Activated CD4-positive, alpha-beta T cell treated with anti-CD3 and anti-CD28 coated beads, Interleukin-2, amount 10 ng/mL, durations not matched to agents 7 days and 5 days (primary cell): ENCODE results near the gene CD101. TPM values are rescaled to one million over a fixed set of nuclear protein-coding genes. Genes with fewer than 3 reads are reported as not detected.

Experiments
- CTCF ChIA-PET: fragments of 350-600 bp; sonication (Branson Sonifier 250); formaldehyde crosslinking; loops from one replicate; lab custom pipeline; 2021; ENCODE audit warnings: antibody characterized with exemption; lab: Charles Lee
- POLR2A ChIA-PET: fragments of 350-600 bp; sonication (Branson Sonifier 250); formaldehyde crosslinking; loops from one replicate; lab custom pipeline; 2021; ENCODE audit warnings: antibody characterized with exemption; lab: Charles Lee
- DNase-seq: peaks from one replicate; pipeline ENCODE4 v3.0.0-alpha.2; 2020
- H3K27ac Mint-ChIP-seq: one replicate; pipeline ENCODE4 v1.8.0; 2021; ENCODE audit warnings: mild to moderate bottlenecking, moderate library complexity, mixed read lengths
- H3K27me3 Mint-ChIP-seq: one replicate; pipeline ENCODE4 v1.8.0; 2021; ENCODE audit warnings: mixed read lengths
- H3K36me3 Mint-ChIP-seq: one replicate; pipeline ENCODE4 v1.8.0; 2021; ENCODE audit warnings: low read depth, mixed read lengths
- H3K4me1 Mint-ChIP-seq: one replicate; pipeline ENCODE4 v1.8.0; 2021; ENCODE audit warnings: mixed read lengths
- H3K4me3 Mint-ChIP-seq: one replicate; pipeline ENCODE4 v1.8.0; 2021; ENCODE audit warnings: mild to moderate bottlenecking, moderate library complexity, mixed read lengths
- H3K9me3 Mint-ChIP-seq: one replicate; pipeline ENCODE4 v1.8.0; 2021; ENCODE audit warnings: mixed read lengths
- total RNA-seq, 2 experiments: library from RNA; stranded (reverse); gene quantifications; one replicate each; pipeline ENCODE4 v1.2.3, GENCODE V29; 2021

Gene CD101
- total RNA-seq, 2 experiments from 2014 or later: 3.4 to 4.2 TPM

- Mint-ChIP-seq H3K4me3 (no peak overlapping the region), H3K27me3 (no peaks in the 10 kb centered on the region), H3K36me3 (no peaks in the 10 kb centered on the region), H3K9me3 (no peaks in the 10 kb centered on the region), H3K27ac (no peak overlapping the region), H3K4me1 (peaks cover 3% of the 10 kb centered on the region)
- no peak for DNase-seq
- POLR2A ChIA-PET: no interaction called here
- CTCF ChIA-PET: interaction anchor here (1.5 kb wide), 2 partner anchors 17 to 40 kb away, joined by 3 to 4 read pairs; no protein-coding TSS in a partner anchor
Observed at GRCh38 chr1:117022114-117022513, 20.6 kb downstream of the CD101 start.

- Mint-ChIP-seq H3K27ac (no peak overlapping the region), H3K36me3 (peaks cover 3% of the 10 kb centered on the region), H3K9me3 (no peaks in the 10 kb centered on the region), H3K27me3 (no peaks in the 10 kb centered on the region), H3K4me1 (peaks cover 2% of the 10 kb centered on the region), H3K4me3 (no peak overlapping the region)
- ChIA-PET CTCF (interaction anchor here (1.2 kb wide), 1 partner anchor 19 kb away, joined by 3 read pairs; no protein-coding TSS in a partner anchor), POLR2A (no interaction called here)
- no peak for DNase-seq
Observed at GRCh38 chr1:117025568-117025967, 24.0 kb downstream of the CD101 start.

DNA sequence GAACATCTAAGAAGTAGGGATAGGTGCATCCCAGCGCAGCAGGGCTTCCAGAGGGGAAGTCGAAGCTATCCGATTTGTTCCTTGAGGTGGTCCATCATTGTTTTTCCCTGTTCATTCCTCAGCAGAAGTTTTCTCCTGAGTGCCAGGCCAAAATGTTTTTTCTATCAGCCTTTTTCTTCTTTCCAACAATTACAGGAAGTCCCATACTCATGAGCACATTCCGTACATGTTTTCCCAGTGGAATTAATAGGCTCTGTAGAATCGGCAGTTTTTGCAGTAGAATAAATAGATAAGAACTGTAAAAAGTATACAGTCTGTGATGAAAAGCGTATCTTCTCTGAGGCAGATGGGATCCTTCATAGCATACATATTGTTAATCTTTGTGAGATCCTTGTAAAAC, 24.8 kb downstream of the CD101 start:
- Mint-ChIP-seq H3K36me3 (peaks cover 3% of the 10 kb centered on the region), H3K27me3 (no peaks in the 10 kb centered on the region), H3K4me3 (no peak overlapping the region), H3K27ac (no peak overlapping the region), H3K9me3 (no peaks in the 10 kb centered on the region), H3K4me1 (peaks cover 2% of the 10 kb centered on the region)
- DNase-seq: no peak
- ChIA-PET POLR2A (no interaction called here), CTCF (no interaction called here)

DNA sequence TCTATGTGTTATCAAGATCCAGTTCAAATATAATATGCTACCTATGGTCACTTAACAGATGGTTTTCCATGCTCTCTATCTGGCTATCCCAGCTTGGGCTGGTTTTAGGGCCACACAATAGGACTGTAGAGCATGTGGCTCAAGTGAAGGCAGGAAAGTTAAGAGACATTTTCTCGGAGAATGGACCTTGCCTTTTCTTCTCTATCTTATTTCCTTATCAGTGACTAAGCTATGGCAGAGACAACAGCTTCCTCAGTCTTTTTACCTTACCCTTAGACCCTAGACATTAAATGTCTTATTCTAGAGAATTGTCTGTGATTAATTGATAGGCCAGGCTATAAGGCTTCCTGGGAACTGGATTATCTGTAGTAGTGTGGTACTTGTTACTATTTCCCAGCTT, 28.1 kb downstream of the CD101 start:
- H3K27me3 Mint-ChIP-seq: no peaks in the 10 kb centered on the region
- H3K36me3 Mint-ChIP-seq: peaks cover 5% of the 10 kb centered on the region
- peaks cover 2% of the 10 kb centered on the region for H3K4me1 Mint-ChIP-seq
- H3K27ac Mint-ChIP-seq: no peak overlapping the region
- CTCF ChIA-PET: interaction anchor here (1.3 kb wide), 1 partner anchor 9 kb away, joined by 5 read pairs; no protein-coding TSS in a partner anchor
- H3K4me3 Mint-ChIP-seq: no peak overlapping the region
- POLR2A ChIA-PET: no interaction called here
- H3K9me3 Mint-ChIP-seq: no peaks in the 10 kb centered on the region
- DNase-seq: no peak

DNA sequence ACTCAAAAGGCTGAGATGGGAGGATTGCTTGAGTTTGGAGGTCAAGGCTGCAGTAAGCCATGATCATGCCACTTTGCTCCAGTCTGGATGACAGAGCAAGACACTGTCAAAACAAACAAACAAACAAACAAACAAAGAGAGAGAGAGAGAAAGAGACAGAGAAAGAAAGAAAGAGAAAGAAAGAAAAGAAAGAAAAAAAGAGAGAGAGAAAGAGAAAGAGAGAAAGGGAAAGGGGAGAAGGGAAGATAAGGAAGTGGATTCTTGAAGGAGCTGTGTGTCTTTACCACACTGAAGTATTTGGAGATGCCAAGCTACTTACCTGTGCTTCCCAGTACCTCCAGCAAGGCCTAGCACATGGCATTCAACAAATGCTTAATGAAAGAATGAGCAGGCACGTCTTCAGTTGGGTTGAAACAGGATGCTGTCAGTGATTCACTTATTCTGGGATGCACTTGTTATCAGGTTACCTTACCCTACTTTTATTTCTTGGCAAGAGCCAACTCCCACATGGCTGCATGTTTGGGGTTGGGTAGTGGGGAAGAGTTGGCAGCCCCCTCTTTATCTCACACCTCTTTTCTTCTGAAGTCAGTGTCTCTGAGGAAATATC, 28.8 kb downstream of the CD101 start:
- no peaks in the 10 kb centered on the region for H3K9me3 Mint-ChIP-seq
- CTCF ChIA-PET: interaction anchor here (1.3 kb wide), 1 partner anchor 8 kb away, joined by 5 read pairs; no protein-coding TSS in a partner anchor
- peaks cover 5% of the 10 kb centered on the region for H3K36me3 Mint-ChIP-seq
- H3K4me1 Mint-ChIP-seq: peaks cover 2% of the 10 kb centered on the region
- no peak overlapping the region for H3K4me3 Mint-ChIP-seq
- DNase-seq: no peak
- POLR2A ChIA-PET: no interaction called here
- no peak overlapping the region for H3K27ac Mint-ChIP-seq
- H3K27me3 Mint-ChIP-seq: no peaks in the 10 kb centered on the region

DNA sequence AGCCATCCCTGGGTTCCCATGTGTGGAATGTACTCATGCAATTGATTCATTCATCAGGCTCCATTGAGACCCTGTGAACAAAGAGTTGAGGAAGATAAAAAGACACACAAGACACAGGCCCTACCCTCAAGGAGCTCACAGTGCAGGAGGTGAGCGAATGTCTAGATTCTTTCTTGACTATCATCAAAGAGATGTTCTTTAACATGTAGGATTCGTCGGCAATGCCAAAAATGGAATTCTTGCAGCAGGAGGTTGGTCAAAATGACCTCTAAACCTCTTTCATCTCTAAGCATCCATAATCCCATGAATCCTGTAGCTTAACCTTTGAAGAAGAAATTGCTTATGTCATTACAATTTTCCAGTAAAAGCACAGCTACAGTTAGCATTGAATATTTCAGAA, 30.7 kb downstream of the CD101 start:
- Mint-ChIP-seq H3K27ac (no peak overlapping the region), H3K27me3 (no peaks in the 10 kb centered on the region), H3K9me3 (no peaks in the 10 kb centered on the region), H3K4me1 (peaks cover 2% of the 10 kb centered on the region), H3K36me3 (peaks cover 5% of the 10 kb centered on the region), H3K4me3 (no peak overlapping the region)
- CTCF ChIA-PET: no interaction called here
- POLR2A ChIA-PET: no interaction called here
- no peak for DNase-seq

DNA sequence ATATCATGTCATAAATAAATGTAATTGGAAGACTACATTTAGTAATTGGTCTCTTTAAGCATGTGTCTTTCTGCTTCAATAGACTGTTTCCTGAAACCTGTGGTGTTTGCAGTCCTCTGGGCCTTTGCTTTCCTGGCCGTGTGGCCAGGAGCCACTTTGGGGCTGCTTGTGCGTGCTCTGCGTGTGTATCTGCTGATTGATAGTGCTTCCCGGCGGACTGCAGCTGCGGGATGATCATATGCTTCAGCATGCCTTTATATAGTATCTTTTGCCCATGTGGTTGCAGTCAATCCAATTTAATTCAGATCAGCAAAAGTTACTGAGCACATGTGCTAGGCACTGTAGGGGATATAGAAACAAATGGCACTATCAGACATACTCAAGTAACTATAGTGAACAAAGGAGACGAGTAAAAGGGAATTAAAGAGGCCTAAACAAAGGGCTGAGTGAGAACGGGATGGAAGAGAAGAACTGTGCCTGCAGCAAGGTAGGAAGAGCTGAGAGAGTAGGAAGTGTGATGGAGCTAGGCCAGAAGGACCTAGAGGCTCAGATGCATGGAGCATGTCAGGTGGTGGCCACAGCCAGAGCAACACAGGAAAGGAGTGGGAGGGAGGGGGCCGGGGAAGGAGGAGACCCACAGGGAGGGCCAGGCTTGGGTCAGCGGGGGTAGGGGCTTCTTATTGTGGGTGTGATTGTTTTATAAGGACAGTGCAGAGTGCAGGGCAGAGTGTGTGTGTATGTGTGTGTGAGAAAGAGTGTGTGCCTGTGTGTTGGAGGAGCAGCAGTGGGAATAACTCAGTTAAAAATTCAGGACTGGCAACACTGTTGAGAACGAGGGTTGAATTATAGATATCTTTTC, 31.4 kb downstream of the CD101 start:
- ChIA-PET CTCF (no interaction called here), POLR2A (no interaction called here)
- Mint-ChIP-seq H3K27ac (no peak overlapping the region), H3K36me3 (peaks cover 7% of the 10 kb centered on the region), H3K9me3 (no peaks in the 10 kb centered on the region), H3K4me1 (peaks cover 2% of the 10 kb centered on the region), H3K27me3 (no peaks in the 10 kb centered on the region), H3K4me3 (no peak overlapping the region)
- no peak for DNase-seq

DNA sequence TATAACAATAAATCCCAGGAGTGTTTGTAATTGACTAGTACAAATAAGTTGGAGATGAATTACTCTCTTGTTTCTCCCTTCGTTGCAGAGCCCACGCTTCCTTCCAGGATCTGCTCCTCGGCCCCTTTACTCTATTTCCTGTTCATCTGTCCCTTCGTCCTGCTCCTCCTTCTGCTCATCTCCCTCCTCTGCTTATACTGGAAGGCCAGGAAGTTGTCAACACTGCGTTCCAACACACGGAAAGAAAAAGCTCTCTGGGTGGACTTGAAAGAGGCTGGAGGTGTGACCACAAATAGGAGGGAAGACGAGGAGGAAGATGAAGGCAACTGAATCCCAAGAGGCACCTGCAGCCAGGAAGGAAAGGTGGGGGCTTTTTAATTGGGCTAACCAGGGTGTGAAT, 32.2 kb downstream of the CD101 start:
- Mint-ChIP-seq H3K27ac (no peak overlapping the region), H3K9me3 (no peaks in the 10 kb centered on the region), H3K36me3 (peaks cover 7% of the 10 kb centered on the region), H3K4me1 (peaks cover 2% of the 10 kb centered on the region), H3K27me3 (no peaks in the 10 kb centered on the region), H3K4me3 (no peak overlapping the region)
- CTCF ChIA-PET: no interaction called here
- DNase-seq: no peak
- POLR2A ChIA-PET: no interaction called here

- no peak for DNase-seq
- peaks cover 2% of the 10 kb centered on the region for H3K4me1 Mint-ChIP-seq
- CTCF ChIA-PET: no interaction called here
- H3K4me3 Mint-ChIP-seq: no peak overlapping the region
- peaks cover 7% of the 10 kb centered on the region for H3K36me3 Mint-ChIP-seq
- H3K27ac Mint-ChIP-seq: no peak overlapping the region
- no peaks in the 10 kb centered on the region for H3K27me3 Mint-ChIP-seq
- no peaks in the 10 kb centered on the region for H3K9me3 Mint-ChIP-seq
- POLR2A ChIA-PET: no interaction called here
Observed at GRCh38 chr1:117034791-117035290, 33.3 kb downstream of the CD101 start.

DNA sequence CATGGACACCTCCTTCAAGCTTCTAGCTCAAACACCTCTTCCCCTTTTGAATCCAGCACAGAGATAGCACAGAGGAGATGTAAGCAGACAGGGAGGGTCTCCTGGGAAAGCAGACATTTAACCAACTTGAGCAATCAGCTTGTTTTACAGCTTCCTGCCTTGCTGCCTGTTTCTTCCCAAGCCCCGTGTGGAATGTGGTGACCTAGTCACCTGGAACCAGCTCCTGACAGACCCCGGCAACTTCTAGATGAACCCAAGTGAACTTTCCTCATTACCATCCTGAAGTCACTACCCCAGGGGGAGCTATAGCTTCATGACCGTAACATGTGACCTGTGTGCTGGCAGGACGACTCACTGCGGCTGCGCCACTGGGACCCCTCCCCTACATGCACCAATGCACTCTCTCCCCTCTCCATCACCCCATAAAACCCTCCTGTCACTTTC, 34.5 kb downstream of the CD101 start:
- no peak overlapping the region for H3K4me3 Mint-ChIP-seq
- H3K36me3 Mint-ChIP-seq: peaks cover 6% of the 10 kb centered on the region
- ChIA-PET POLR2A (no interaction called here), CTCF (no interaction called here)
- no peaks in the 10 kb centered on the region for H3K27me3 Mint-ChIP-seq
- H3K27ac Mint-ChIP-seq: no peak overlapping the region
- DNase-seq: no peak
- H3K9me3 Mint-ChIP-seq: no peaks in the 10 kb centered on the region
- no peaks in the 10 kb centered on the region for H3K4me1 Mint-ChIP-seq

GRCh38 chr1:117037802-117038201, 36.2 kb downstream of the CD101 start:
- no peaks in the 10 kb centered on the region for H3K4me1 Mint-ChIP-seq
- DNase-seq: no peak
- H3K36me3 Mint-ChIP-seq: peaks cover 7% of the 10 kb centered on the region
- H3K27ac Mint-ChIP-seq: no peak overlapping the region
- no peaks in the 10 kb centered on the region for H3K27me3 Mint-ChIP-seq
- ChIA-PET CTCF (interaction anchor here (1.1 to 1.3 kb wide), 2 partner anchors 8 to 9 kb away, joined by 4 to 5 read pairs; no protein-coding TSS in a partner anchor), POLR2A (no interaction called here)
- no peak overlapping the region for H3K4me3 Mint-ChIP-seq
- no peaks in the 10 kb centered on the region for H3K9me3 Mint-ChIP-seq

GRCh38 chr1:117038236-117038635, 36.7 kb downstream of the CD101 start:
- Mint-ChIP-seq H3K27ac (no peak overlapping the region), H3K36me3 (peaks cover 12% of the 10 kb centered on the region), H3K4me3 (no peak overlapping the region), H3K4me1 (no peaks in the 10 kb centered on the region), H3K27me3 (no peaks in the 10 kb centered on the region), H3K9me3 (no peaks in the 10 kb centered on the region)
- DNase-seq: no peak
- CTCF ChIA-PET: interaction anchor here (1.1 to 1.3 kb wide), 2 partner anchors 8 to 10 kb away, joined by 4 to 5 read pairs; no protein-coding TSS in a partner anchor
- POLR2A ChIA-PET: no interaction called here

DNA sequence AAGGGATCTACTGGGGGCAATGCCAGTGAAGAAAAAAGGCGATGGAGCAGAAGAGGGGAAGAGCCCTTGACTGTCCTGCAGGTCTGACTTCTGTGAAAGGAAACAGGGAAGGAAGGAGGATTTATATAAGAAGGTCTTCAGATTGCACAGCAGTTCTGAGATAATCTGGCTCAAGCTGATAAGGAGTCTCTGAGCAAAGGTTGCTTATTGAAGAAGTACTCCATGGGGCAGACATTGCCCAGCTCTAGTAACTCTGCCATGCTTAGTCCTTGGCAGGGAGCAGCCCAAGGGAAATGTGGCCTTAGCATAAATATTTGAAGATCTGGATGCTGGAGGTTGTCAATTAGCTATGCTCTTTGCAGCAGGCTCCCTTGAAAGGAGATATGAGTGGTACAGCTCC, 42.7 kb downstream of the CD101 start:
- DNase-seq: no peak
- Mint-ChIP-seq H3K27ac (no peak overlapping the region), H3K27me3 (no peaks in the 10 kb centered on the region), H3K4me3 (no peak overlapping the region), H3K36me3 (peaks cover 37% of the 10 kb centered on the region), H3K4me1 (peaks cover 17% of the 10 kb centered on the region), H3K9me3 (no peaks in the 10 kb centered on the region)
- POLR2A ChIA-PET: no interaction called here
- CTCF ChIA-PET: interaction anchor here (1.4 kb wide), 1 partner anchor 19 kb away, joined by 3 read pairs; no protein-coding TSS in a partner anchor
